NOMO-1 treated with DMSO at 0.1 percent for 48 hours (cell line): ENCODE results near the gene STRA6.

Experiments used
- DNase-seq: peaks from one replicate; lab custom pipeline; 2025; ENCODE audit not compliant: unreplicated experiment; lab: John Stamatoyannopoulos, UW

The STRA6 gene

DNA sequence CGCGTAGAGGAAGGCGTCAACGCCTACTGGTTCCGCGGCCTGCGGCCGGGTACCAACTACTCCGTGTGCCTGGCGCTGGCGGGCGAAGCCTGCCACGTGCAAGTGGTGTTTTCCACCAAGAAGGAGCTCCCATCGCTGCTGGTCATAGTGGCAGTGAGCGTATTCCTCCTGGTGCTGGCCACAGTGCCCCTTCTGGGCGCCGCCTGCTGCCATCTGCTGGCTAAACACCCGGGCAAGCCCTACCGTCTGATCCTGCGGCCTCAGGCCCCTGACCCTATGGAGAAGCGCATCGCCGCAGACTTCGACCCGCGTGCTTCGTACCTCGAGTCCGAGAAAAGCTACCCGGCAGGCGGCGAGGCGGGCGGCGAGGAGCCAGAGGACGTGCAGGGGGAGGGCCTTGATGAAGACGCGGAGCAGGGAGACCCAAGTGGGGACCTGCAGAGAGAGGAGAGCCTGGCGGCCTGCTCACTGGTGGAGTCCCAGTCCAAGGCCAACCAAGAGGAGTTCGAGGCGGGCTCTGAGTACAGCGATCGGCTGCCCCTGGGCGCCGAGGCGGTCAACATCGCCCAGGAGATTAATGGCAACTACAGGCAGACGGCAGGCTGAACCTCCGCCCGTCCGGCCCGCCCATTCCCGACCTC is 68.1 kb downstream of the STRA6 start:
- DNase-seq: no peak

DNA sequence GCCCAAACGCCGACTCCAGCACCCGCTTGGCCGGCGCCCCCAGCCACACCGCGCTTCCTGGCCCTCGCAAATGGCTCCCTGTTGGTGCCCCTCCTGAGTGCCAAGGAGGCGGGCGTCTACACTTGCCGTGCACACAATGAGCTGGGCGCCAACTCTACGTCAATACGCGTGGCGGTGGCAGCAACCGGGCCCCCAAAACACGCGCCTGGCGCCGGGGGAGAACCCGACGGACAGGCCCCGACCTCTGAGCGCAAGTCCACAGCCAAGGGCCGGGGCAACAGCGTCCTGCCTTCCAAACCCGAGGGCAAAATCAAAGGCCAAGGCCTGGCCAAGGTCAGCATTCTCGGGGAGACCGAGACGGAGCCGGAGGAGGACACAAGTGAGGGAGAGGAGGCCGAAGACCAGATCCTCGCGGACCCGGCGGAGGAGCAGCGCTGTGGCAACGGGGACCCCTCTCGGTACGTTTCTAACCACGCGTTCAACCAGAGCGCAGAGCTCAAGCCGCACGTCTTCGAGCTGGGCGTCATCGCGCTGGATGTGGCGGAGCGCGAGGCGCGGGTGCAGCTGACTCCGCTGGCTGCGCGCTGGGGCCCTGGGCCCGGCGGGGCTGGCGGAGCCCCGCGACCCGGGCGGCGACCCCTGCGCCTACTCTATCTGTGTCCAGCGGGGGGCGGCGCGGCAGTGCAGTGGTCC is 68.7 kb downstream of the STRA6 start:
- no peak for DNase-seq

DNA sequence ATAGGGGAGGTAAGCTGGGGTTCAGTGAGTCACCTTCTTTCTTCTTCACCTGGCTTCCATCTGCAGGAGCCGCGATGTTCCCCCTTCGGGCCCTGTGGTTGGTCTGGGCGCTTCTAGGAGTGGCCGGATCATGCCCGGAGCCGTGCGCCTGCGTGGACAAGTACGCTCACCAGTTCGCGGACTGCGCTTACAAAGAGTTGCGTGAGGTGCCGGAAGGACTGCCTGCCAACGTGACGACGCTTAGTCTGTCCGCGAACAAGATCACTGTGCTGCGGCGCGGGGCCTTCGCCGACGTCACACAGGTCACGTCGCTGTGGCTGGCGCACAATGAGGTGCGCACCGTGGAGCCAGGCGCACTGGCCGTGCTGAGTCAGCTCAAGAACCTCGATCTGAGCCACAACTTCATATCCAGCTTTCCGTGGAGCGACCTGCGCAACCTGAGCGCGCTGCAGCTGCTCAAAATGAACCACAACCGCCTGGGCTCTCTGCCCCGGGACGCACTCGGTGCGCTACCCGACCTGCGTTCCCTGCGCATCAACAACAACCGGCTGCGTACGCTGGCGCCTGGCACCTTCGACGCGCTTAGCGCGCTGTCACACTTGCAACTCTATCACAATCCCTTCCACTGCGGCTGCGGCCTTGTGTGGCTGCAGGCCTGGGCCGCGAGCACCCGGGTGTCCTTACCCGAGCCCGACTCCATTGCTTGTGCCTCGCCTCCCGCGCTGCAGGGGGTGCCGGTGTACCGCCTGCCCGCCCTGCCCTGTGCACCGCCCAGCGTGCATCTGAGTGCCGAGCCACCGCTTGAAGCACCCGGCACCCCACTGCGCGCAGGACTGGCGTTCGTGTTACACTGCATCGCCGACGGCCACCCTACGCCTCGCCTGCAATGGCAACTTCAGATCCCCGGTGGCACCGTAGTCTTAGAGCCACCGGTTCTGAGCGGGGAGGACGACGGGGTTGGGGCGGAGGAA is 69.6 kb downstream of the STRA6 start:
- no peak for DNase-seq

DNA sequence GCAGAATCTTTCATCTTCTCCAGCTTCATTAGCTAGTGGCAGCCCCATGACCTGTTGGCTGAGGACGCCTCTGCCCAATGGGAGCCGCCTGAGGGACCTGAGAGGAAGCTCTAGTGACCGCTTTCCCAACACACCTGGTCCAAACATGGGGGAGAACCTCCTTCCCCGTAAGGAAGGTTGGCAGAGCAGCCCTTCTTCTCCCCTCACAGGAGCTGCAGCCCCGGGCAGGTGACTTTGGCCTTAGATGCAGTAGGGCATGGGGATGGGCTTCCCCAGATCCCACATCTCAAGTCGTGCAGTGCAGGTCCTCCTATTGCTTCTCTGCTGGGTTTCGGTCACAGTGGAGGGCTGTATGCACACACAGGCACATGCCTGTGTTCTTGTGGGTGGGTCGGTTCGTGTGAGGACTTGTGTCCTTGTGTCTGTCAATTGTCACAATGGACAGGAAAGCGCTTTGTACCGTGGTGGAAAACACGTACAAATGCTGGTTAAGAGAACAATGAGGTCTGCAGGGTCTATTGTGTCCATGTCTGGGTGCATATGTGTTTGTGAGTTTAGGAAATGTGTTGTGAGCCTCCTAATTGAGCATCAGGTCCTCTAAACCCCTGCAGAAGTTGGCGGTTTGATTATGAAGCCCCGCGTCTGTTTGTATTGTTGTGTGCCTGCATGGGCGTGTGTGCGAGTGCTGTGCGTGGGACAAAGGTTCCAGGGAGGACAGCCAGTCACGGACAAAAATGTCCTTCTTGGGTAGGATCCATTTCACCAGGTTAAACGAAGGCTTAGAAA is 70.8 kb downstream of the STRA6 start:
- no peak for DNase-seq

- DNase-seq: no peak
Observed at GRCh38 chr15:74130849-74131627, 71.5 kb downstream of the STRA6 start.

- no peak for DNase-seq
Observed at GRCh38 chr15:74130155-74130848, 72.3 kb downstream of the STRA6 start, which contains the start of gene ISLR2. Gene ISLR2 (plus strand): TSS chr15:74130586. CDS start chr15:74132755, 2,169 bp downstream.

DNA sequence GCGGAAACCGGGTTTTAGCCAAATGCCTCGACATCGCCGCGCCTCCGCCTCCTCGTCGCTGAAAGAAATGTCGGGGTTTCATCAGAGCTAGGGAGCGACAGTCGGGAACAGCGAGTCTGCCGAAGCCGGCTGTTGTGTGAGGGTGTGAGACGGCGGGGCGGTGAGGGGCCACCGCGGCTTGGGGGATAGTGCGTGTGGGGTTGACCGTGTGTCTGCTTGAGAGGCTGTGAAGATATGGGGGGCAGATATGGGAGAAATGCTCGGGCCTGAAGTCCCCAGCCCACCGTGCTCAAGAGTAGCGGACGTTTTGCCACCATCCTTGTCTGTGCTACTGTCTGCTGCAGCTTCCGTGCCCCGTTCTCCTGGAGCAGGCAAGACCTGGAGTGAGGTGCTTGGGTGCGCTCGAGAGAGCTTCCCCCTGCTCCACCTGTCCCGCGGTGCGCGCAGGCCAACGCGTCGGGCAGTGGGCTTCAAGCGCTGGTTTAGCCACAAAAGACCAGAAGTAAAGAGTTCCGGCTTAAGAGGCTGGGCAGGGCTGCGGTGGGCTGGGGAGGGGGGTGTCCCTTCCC is 72.9 kb downstream of the STRA6 start:
- DNase-seq: no peak
